Transverse colon (tissue), 4 donors: ENCODE measurements around the gene TPSD1.

Source experiments
- POLR2A ChIP-seq: fragments of 450-650 bp; IDR thresholded peaks from one replicate; pipeline ENCODE4 v1.6.1; 2016; ENCODE audit warnings: antibody characterized with exemption, mild to moderate bottlenecking, moderate library complexity
- POLR2AphosphoS5 ChIP-seq, 3 donors: sonication (generic); formaldehyde crosslinking; IDR thresholded peaks; one replicate each; pipeline ENCODE4 v1.6.1; 2016; ENCODE audit warnings: antibody characterized with exemption in 3 of 3
- TF ChIP-seq, protein P1 (sequence below), 5 experiments: fragments of 200-600 bp in 3 of 5; fragments of 450-650 bp in 2 of 5; sonication (generic) in 3 of 5; IDR thresholded peaks; 1 replicate in 2 of 5; 2 replicates in 3 of 5; pipeline ENCODE4 v1.5.1; 2016 to 2017; ENCODE audit warnings: antibody characterized with exemption in 5 of 5, inconsistent platforms in 3 of 5, mild to moderate bottlenecking in 2 of 5, moderate library complexity in 1 of 5

DNA sequence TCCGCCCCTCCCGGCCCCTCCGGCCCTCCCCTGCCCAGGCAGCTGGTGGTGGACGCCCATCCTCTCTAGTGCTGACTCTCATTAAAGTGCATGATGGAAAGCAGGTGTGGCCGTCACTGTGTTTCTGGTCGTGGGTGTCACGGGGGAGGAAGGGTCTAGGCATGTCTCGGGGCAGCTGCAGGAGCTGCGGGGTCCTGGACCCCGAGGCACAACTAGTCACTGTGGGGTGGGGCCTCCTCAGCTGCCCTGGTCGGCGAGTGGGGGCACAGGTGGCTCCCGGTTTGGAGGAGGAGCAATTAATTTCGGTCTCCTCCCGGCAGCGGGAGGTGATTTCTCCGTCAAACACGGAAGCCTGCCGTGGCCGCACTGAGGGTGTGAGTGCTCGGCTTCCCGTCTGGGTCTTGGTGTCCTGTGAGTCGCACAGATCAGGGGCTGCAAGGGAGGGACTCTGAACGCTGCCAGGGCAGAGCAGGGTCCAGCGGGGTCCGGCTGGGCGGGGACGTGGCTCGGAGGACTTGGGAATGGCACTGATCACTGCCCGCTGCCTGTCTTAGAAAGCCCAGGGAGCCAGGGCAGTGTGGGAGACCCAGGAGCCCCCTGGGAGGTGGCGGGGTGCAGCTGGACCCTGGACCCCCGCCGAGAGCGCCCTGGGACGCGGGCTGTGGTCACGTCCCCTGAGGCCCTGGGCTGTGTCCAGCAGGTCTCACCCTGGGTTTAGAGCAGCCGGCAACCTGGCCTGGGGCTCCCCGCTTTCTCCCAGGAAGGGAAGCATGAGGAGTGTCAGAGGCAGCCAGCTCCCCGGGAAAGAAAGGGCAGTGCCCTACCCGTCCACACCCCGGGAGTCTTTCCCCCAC, 3.3 kb downstream of the TPSD1 start:
- no peak for TF ChIP-seq POLR2AphosphoS5 (IDR thresholded peaks at IDR 0.05)
- TF ChIP-seq, protein P1, sequence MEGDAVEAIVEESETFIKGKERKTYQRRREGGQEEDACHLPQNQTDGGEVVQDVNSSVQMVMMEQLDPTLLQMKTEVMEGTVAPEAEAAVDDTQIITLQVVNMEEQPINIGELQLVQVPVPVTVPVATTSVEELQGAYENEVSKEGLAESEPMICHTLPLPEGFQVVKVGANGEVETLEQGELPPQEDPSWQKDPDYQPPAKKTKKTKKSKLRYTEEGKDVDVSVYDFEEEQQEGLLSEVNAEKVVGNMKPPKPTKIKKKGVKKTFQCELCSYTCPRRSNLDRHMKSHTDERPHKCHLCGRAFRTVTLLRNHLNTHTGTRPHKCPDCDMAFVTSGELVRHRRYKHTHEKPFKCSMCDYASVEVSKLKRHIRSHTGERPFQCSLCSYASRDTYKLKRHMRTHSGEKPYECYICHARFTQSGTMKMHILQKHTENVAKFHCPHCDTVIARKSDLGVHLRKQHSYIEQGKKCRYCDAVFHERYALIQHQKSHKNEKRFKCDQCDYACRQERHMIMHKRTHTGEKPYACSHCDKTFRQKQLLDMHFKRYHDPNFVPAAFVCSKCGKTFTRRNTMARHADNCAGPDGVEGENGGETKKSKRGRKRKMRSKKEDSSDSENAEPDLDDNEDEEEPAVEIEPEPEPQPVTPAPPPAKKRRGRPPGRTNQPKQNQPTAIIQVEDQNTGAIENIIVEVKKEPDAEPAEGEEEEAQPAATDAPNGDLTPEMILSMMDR (IDR thresholded peaks at IDR 0.05) = no peak
- no peak for TF ChIP-seq POLR2A
